HEK293 (cell line): ENCODE data around the gene KLHL12.

Experiments
- SETDB1 ChIP-seq: IDR thresholded peaks from one replicate; pipeline ENCODE4 v1.6.1; 2017; ENCODE audit warnings: mild to moderate bottlenecking, low read length, moderate library complexity, mixed read lengths; ENCODE audit not compliant: insufficient read length
- YY1 ChIP-seq: fragments of 450-650 bp; formaldehyde crosslinking; IDR thresholded peaks from 2 replicates; pipeline ENCODE4 v1.5.1; 2018; ENCODE audit warnings: missing biosample characterization, missing genetic modification characterization
- ZFP41 ChIP-seq: fragments of 450-650 bp; formaldehyde crosslinking; IDR thresholded peaks from 2 replicates; pipeline ENCODE4 v1.5.1; 2016; ENCODE audit warnings: missing biosample characterization, missing genetic modification characterization, borderline replicate concordance
- ZNF311 ChIP-seq: fragments of 450-650 bp; formaldehyde crosslinking; IDR thresholded peaks from 2 replicates; pipeline ENCODE4 v1.5.1; 2017; ENCODE audit warnings: missing biosample characterization, missing genetic modification characterization, borderline replicate concordance
- ZNF707 ChIP-seq: fragments of 450-650 bp; formaldehyde crosslinking; IDR thresholded peaks from 2 replicates; pipeline ENCODE4 v1.5.1; 2016; ENCODE audit warnings: missing biosample characterization, missing genetic modification characterization
- ZNF837 ChIP-seq: fragments of 450-650 bp; formaldehyde crosslinking; IDR thresholded peaks from 2 replicates; pipeline ENCODE4 v1.5.1; 2016; ENCODE audit warnings: missing biosample characterization, missing genetic modification characterization
- ZXDB ChIP-seq: fragments of 450-650 bp; formaldehyde crosslinking; IDR thresholded peaks from 2 replicates; pipeline ENCODE4 v1.5.1; 2016; ENCODE audit warnings: missing biosample characterization, missing genetic modification characterization
- TF ChIP-seq, protein P1 (sequence below): fragments of 450-650 bp; formaldehyde crosslinking; IDR thresholded peaks from 2 replicates; pipeline ENCODE4 v1.5.1; 2016; ENCODE audit warnings: missing biosample characterization, missing genetic modification characterization
- TF ChIP-seq, protein P2 (sequence below): fragments of 450-650 bp; formaldehyde crosslinking; IDR thresholded peaks from 2 replicates; pipeline ENCODE4 v1.5.1; 2016; ENCODE audit warnings: missing biosample characterization, missing genetic modification characterization

- TF ChIP-seq ZNF837, result no peak
- no peak for TF ChIP-seq ZNF311 (tag by site-specific recombination)
- TF ChIP-seq ZNF707, result no peak
- no peak for TF ChIP-seq ZXDB (tag by site-specific recombination)
- TF ChIP-seq SETDB1, result no peak
- TF ChIP-seq YY1, result no peak
- TF ChIP-seq, protein P1, sequence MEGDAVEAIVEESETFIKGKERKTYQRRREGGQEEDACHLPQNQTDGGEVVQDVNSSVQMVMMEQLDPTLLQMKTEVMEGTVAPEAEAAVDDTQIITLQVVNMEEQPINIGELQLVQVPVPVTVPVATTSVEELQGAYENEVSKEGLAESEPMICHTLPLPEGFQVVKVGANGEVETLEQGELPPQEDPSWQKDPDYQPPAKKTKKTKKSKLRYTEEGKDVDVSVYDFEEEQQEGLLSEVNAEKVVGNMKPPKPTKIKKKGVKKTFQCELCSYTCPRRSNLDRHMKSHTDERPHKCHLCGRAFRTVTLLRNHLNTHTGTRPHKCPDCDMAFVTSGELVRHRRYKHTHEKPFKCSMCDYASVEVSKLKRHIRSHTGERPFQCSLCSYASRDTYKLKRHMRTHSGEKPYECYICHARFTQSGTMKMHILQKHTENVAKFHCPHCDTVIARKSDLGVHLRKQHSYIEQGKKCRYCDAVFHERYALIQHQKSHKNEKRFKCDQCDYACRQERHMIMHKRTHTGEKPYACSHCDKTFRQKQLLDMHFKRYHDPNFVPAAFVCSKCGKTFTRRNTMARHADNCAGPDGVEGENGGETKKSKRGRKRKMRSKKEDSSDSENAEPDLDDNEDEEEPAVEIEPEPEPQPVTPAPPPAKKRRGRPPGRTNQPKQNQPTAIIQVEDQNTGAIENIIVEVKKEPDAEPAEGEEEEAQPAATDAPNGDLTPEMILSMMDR (tag by site-specific recombination), result no peak
- no peak for TF ChIP-seq ZFP41 (tag by site-specific recombination)
- TF ChIP-seq, protein P2, sequence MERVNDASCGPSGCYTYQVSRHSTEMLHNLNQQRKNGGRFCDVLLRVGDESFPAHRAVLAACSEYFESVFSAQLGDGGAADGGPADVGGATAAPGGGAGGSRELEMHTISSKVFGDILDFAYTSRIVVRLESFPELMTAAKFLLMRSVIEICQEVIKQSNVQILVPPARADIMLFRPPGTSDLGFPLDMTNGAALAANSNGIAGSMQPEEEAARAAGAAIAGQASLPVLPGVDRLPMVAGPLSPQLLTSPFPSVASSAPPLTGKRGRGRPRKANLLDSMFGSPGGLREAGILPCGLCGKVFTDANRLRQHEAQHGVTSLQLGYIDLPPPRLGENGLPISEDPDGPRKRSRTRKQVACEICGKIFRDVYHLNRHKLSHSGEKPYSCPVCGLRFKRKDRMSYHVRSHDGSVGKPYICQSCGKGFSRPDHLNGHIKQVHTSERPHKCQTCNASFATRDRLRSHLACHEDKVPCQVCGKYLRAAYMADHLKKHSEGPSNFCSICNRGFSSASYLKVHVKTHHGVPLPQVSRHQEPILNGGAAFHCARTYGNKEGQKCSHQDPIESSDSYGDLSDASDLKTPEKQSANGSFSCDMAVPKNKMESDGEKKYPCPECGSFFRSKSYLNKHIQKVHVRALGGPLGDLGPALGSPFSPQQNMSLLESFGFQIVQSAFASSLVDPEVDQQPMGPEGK (tag by site-specific recombination), result no peak
These were observed 26.4 kb upstream of the KLHL12 start for GRCh38 chr1:202953392-202953791.
